Measurements from ENCODE around the gene LRRC19.

LRRC19 gene, protein sequence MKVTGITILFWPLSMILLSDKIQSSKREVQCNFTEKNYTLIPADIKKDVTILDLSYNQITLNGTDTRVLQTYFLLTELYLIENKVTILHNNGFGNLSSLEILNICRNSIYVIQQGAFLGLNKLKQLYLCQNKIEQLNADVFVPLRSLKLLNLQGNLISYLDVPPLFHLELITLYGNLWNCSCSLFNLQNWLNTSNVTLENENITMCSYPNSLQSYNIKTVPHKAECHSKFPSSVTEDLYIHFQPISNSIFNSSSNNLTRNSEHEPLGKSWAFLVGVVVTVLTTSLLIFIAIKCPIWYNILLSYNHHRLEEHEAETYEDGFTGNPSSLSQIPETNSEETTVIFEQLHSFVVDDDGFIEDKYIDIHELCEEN

DNA sequence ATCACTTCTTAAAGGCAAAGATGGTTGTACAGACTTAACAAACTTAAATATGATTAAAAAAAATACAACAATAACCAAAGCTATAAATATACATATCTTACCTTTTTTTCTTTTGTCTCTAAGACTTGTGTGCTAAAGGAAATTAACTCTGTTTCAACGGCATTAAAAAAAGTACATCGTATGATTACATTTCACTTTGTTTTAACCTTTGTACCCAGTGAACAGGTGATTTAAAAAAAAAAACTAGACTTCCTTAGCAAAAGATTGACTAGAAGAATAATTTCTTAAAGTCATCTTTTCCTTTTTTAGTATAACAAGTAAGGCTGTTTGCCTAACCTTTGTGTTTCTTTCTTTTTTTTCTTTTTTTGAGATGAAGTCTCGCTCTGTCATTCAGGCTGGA is at the start of gene LRRC19:
LRRC19 (minus strand) TSS at position 182 of the 400 bp plus-strand sequence. CDS start 5,978 bp downstream, outside the sequence.
- TF ChIP-seq, protein P1, sequence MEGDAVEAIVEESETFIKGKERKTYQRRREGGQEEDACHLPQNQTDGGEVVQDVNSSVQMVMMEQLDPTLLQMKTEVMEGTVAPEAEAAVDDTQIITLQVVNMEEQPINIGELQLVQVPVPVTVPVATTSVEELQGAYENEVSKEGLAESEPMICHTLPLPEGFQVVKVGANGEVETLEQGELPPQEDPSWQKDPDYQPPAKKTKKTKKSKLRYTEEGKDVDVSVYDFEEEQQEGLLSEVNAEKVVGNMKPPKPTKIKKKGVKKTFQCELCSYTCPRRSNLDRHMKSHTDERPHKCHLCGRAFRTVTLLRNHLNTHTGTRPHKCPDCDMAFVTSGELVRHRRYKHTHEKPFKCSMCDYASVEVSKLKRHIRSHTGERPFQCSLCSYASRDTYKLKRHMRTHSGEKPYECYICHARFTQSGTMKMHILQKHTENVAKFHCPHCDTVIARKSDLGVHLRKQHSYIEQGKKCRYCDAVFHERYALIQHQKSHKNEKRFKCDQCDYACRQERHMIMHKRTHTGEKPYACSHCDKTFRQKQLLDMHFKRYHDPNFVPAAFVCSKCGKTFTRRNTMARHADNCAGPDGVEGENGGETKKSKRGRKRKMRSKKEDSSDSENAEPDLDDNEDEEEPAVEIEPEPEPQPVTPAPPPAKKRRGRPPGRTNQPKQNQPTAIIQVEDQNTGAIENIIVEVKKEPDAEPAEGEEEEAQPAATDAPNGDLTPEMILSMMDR (IDR thresholded peaks at IDR 0.05; ENCODE audit: control insufficient read depth, extremely low read depth, insufficient read depth): no peak
- H3K4me3 ChIP-seq (ENCODE audit: low read depth, low read length): no peak within 1 kb of the TSS
- no peak for DNase-seq (ENCODE audit: low read depth)

DNA sequence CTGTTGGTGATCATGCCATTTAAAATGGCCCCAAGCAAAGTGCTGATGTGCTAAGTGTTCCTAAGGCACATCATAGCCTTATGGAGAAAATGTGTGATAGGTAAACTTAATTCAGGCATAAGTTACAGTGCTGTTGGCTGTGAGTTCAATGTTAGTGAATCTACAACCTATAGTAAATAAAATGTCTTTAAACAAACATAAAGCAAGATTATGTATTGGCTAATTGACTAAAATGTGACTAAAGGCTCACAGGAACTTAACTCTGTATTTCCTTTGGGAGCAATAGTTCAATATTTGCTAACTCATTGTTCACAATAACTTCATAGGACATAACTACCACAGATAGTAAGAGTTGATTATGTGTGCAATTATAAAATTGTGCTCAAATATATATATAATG is 49.4 kb upstream of the LRRC19 start:
- H3K4me3 ChIP-seq (ENCODE audit: low read depth, low read length): no peak overlapping the region
- TF ChIP-seq, protein P1 (IDR thresholded peaks at IDR 0.05; ENCODE audit: control insufficient read depth, extremely low read depth, insufficient read depth): no peak
- peak; percentile 38 for DNase-seq (ENCODE audit: low read depth)

DNA sequence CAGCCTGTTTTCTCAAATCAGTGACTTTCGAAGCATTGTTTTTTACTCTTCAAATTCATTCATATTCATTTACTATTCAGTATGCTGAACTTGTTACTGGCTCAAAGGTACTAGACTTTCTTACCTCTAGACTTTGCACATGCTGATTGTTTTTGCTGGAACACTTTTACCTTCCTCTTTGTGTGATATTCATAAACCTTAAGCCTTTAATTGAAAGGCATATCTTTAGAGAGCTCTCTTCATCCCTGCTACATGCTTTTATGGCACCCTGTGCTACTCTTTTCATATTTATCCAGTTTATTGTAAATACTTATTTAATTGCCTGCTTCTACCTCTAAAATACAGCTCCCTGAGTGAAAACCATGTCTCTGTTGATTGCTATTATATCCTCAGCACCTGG is 48.7 kb upstream of the LRRC19 start:
- TF ChIP-seq, protein P1 (IDR thresholded peaks at IDR 0.05; ENCODE audit: control insufficient read depth, extremely low read depth, insufficient read depth): no peak
- peak overlapping the region; percentile 5; the same call in 1 of the 2 replicates for H3K4me3 ChIP-seq (ENCODE audit: low read depth, low read length)
- no peak for DNase-seq (ENCODE audit: low read depth)

DNA sequence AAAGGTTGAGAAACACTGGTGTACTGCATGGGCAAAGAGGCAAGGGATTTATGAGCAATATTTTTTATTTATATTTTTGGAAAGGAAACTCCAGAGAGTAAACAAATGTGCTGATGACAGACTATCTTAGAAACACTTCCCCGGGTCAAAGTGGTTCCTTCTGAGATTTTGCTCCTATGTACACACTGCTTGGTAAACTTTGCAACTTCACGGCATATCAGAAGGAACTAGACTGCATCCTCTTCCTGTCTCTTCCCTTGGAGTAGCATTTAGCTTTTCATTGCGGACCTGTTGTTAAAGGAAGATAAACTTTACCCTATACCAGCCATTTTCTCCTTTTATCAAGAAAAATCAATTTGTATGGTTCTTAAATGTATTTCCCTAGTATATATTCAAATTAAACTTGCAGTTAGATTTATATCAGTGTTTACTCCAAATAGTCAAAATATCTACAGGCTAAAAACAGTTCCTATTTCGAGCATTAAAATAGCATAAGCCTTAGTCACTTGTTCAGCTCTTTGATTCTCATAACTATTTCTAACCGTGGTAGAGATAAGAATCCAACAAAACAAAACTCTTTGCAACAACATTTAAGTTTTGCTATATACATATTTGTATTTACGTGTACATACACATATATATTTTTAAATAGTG is 48.0 kb upstream of the LRRC19 start:
- peak overlapping the region; percentile 5; the same call in 1 of the 2 replicates for H3K4me3 ChIP-seq (ENCODE audit: low read depth, low read length)
- DNase-seq (ENCODE audit: low read depth): peak; percentile 74
- TF ChIP-seq, protein P1 (IDR thresholded peaks at IDR 0.05; ENCODE audit: control insufficient read depth, extremely low read depth, insufficient read depth): no peak

DNA sequence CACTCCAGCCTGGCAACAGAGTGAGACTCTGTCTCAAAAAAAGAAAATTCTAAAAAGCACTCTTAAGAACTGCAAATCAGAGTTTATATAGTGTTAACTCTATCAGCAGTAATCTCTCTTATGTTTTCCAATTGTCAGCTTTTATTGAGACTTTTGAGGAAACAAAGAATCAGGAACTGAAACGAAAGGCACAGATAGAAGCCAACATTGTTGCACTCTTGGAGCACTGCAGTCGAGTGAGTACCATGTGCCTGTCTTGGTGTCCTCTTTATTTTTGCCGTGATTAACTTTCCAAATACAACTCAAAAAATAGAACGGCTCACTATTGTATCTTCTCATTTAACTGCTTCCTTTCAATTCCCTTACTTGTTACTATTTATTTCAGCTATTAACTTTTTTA is 41.7 kb upstream of the LRRC19 start:
- no peak overlapping the region for H3K4me3 ChIP-seq (ENCODE audit: low read depth, low read length)
- TF ChIP-seq, protein P1 (IDR thresholded peaks at IDR 0.05; ENCODE audit: control insufficient read depth, extremely low read depth, insufficient read depth): no peak
- no peak for DNase-seq (ENCODE audit: low read depth)

DNA sequence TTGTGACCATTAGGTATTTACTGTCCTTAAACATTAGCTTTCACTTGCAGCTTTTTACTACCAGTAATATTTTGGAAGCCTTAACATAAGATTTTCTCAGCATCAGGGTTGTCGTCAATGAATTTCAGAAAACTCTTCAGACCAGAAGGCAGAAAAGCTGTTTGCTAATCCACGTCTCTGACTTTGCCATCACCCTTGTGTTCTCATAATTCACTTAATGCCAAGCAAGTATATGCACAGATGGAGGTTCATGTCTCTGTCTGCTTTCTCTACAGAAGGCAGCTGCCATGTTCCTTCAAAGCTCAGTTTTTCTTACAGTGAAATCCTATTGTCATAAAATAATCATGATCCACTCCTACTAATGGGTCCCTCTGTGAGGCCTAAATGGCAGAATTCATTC is 37.7 kb upstream of the LRRC19 start:
- DNase-seq (ENCODE audit: low read depth): no peak
- TF ChIP-seq, protein P1 (IDR thresholded peaks at IDR 0.05; ENCODE audit: control insufficient read depth, extremely low read depth, insufficient read depth): no peak
- H3K4me3 ChIP-seq (ENCODE audit: low read depth, low read length): no peak overlapping the region
